ENCODE data around the gene NUP54.

DNA sequence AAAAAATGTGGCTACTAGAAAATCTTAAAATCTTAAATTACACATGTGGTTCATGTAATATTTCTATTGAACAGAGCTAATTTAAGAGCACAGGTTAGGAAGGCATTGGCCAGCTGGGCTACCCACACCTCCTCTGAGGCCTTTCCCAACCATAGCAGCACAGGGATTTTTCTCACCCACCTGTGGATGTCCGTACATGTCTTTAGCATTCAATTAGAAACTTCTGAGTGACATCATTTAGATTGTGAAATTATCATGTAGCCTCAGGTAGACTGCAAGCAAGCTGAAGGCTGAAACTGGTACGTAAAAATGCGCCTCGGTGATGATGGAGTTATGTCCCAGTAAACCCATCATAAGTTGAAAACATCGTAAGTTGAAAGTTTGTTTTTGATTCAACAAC is 34.3 kb upstream of the NUP54 start:
- TF ChIP-seq, protein P1, sequence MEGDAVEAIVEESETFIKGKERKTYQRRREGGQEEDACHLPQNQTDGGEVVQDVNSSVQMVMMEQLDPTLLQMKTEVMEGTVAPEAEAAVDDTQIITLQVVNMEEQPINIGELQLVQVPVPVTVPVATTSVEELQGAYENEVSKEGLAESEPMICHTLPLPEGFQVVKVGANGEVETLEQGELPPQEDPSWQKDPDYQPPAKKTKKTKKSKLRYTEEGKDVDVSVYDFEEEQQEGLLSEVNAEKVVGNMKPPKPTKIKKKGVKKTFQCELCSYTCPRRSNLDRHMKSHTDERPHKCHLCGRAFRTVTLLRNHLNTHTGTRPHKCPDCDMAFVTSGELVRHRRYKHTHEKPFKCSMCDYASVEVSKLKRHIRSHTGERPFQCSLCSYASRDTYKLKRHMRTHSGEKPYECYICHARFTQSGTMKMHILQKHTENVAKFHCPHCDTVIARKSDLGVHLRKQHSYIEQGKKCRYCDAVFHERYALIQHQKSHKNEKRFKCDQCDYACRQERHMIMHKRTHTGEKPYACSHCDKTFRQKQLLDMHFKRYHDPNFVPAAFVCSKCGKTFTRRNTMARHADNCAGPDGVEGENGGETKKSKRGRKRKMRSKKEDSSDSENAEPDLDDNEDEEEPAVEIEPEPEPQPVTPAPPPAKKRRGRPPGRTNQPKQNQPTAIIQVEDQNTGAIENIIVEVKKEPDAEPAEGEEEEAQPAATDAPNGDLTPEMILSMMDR (IDR thresholded peaks at IDR 0.05) = no peak
- no peak for TF ChIP-seq POLR2A (IDR thresholded peaks at IDR 0.05)
